ENCODE data around the gene PANK1. TPM values are rescaled to one million over a fixed set of nuclear protein-coding genes. Genes with fewer than 3 reads are reported as not detected.
A peak's percentile ranks its signal among the peaks of the same experiment; 100 is the strongest.

Gene PANK1
- total RNA-seq, 1 experiment from 2014 or later: 31.6 TPM

DNA sequence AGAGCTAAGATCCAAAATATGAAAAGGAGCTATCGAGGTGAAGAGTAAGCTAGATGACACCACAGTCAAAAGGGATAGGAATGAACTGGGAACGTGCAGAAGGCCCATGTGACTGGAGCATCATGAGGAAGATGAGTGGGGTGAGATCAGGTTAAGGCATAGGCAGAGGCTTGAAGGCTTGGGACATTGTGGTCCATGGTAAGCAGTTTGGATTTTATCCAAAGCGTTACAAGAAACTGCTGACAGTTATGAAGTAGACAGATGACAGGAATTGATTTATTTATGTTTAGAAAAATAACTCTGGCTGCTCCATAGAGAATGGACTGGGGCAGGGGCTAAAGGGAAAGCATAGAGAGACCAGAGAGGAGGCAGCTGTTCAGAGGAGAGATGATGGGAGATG, 18.1 kb upstream of the PANK1 start:
- no peak for DNase-seq
- Histone ChIP-seq H3K36me3 (replicated peaks; ENCODE audit: control insufficient read depth, insufficient read depth, low read length) (no peaks in the 10 kb centered on the region), H3K4me3 (ENCODE audit: insufficient read depth, low read depth, low read length) (no peak overlapping the region), H3K27me3 (ENCODE audit: control insufficient read depth, insufficient read depth, low read length) (no peaks in the 10 kb centered on the region)

DNA sequence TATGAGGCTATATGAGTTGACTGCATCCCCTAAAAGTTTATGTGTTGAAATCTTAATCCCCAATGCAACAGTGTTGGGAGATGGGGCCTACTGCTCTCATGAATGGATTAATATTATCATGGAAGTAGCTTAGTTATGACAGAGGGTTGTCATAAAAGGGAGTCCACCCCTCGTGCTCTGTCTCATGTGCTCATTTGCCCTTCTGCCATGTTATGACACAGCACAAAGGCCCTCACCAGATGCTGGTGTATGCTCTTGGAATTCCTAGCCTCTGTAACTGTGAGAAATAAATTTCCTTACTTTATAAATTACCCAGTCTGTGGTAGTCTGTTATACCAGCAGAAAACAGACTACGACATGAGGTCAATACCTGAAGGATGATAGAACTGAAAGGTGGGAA, 17.6 kb upstream of the PANK1 start:
- no peak for DNase-seq
- Histone ChIP-seq H3K27me3 (ENCODE audit: control insufficient read depth, insufficient read depth, low read length) (no peaks in the 10 kb centered on the region), H3K36me3 (replicated peaks; ENCODE audit: control insufficient read depth, insufficient read depth, low read length) (no peaks in the 10 kb centered on the region), H3K4me3 (ENCODE audit: insufficient read depth, low read depth, low read length) (no peak overlapping the region)

DNA sequence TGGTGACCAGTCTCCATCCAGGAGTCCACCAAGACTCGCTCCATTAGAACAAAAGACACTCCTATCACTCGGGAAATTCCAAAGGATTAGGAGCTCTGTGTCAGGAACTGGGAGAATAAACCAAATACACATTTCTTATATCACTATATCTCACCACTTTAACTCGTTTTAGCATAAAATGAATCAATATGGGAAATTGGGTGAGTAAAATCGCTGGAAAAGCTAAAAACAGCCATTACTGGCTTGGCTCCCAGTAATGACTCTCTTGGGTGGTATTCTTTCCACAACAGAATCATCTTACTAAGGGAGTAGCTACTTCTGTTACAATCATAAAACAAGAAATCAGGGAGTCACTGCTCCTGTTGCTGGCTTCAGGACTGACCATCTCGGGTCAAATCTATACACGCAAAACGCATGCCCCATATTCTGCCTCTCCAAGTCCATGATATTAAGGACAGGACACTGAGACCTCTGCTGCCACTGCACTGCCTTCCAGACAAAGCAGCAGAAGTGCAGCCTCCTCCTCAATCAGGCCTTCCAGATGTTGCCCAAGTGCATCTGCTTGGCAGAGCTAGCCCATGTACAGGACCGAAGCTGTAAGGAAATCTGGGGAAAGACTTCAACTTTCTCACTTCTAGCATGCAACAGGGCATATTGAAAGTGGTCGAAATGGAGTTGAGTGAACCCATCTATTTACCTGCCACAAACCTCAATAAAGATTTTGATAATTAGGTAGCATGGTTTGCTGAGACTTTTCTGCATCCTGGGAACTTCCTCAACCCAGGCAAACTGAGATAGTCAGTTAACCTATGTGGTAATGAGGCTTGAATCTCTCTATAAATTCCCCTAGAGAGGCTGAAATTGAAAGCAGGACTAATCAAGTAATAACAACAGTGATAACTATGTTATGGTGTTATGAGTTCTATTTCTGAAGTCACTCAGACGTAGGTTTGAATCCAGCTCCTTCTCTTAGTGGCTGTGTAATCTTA, 14.4 kb upstream of the PANK1 start:
- Histone ChIP-seq H3K4me3 (ENCODE audit: insufficient read depth, low read depth, low read length) (no peak overlapping the region), H3K27me3 (ENCODE audit: control insufficient read depth, insufficient read depth, low read length) (no peaks in the 10 kb centered on the region), H3K36me3 (replicated peaks; ENCODE audit: control insufficient read depth, insufficient read depth, low read length) (no peaks in the 10 kb centered on the region)
- no peak for DNase-seq

DNA sequence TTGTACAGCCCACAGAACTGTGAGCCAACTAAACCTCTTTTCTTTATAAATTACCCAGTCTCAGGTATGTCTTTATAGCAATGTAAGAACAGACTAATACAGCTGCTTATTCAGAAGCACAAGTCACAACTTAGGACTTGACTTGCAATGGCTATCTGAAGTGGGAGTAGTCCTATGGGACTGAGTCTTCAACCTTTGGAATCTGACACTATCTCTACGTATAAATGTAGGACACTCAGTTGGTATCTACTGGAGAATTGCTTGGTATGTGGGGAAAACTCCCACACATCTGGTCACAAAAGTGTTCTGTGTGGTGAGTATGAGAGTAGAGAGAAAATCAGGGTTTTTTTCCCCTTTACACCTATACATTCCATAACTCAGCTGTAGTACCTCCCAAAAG, 12.3 kb upstream of the PANK1 start:
- no peak for DNase-seq
- Histone ChIP-seq H3K4me3 (ENCODE audit: insufficient read depth, low read depth, low read length) (no peak overlapping the region), H3K27me3 (ENCODE audit: control insufficient read depth, insufficient read depth, low read length) (no peaks in the 10 kb centered on the region), H3K36me3 (replicated peaks; ENCODE audit: control insufficient read depth, insufficient read depth, low read length) (no peaks in the 10 kb centered on the region)

GRCh38 chr10:89655722-89656121, 10.7 kb upstream of the PANK1 start:
- Histone ChIP-seq H3K27me3 (ENCODE audit: control insufficient read depth, insufficient read depth, low read length) (no peaks in the 10 kb centered on the region), H3K4me3 (ENCODE audit: insufficient read depth, low read depth, low read length) (no peak overlapping the region), H3K36me3 (replicated peaks; ENCODE audit: control insufficient read depth, insufficient read depth, low read length) (no peaks in the 10 kb centered on the region)
- DNase-seq: no peak

DNA sequence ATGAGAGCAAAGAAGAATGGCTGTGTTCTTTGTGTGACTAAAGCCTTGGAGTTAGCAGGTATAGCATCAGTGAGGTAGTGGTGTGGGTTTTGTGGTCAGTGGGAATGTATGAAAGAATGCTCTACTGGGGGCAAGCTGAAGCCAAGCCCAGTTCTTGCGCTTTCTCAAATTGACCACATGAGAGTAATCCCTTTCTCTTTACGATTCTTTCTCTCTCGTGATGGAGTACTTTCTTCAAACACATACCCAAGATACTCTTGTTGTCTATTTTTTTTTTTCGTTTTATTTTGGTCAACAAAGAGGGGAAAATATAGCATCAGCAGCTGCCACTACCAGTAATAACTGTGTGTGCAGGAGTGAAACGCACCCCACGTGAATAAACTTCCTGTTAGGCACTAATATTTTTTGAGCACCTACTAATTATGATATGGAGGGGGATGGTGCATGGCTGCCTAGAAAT, 8.4 kb upstream of the PANK1 start:
- Histone ChIP-seq H3K27me3 (ENCODE audit: control insufficient read depth, insufficient read depth, low read length) (no peaks in the 10 kb centered on the region), H3K36me3 (replicated peaks; ENCODE audit: control insufficient read depth, insufficient read depth, low read length) (no peaks in the 10 kb centered on the region), H3K4me3 (ENCODE audit: insufficient read depth, low read depth, low read length) (no peak overlapping the region)
- no peak for DNase-seq

GRCh38 chr10:89652806-89653370, 7.8 kb upstream of the PANK1 start:
- Histone ChIP-seq H3K4me3 (ENCODE audit: insufficient read depth, low read depth, low read length) (no peak overlapping the region), H3K27me3 (ENCODE audit: control insufficient read depth, insufficient read depth, low read length) (no peaks in the 10 kb centered on the region), H3K36me3 (replicated peaks; ENCODE audit: control insufficient read depth, insufficient read depth, low read length) (no peaks in the 10 kb centered on the region)
- no peak for DNase-seq

DNA sequence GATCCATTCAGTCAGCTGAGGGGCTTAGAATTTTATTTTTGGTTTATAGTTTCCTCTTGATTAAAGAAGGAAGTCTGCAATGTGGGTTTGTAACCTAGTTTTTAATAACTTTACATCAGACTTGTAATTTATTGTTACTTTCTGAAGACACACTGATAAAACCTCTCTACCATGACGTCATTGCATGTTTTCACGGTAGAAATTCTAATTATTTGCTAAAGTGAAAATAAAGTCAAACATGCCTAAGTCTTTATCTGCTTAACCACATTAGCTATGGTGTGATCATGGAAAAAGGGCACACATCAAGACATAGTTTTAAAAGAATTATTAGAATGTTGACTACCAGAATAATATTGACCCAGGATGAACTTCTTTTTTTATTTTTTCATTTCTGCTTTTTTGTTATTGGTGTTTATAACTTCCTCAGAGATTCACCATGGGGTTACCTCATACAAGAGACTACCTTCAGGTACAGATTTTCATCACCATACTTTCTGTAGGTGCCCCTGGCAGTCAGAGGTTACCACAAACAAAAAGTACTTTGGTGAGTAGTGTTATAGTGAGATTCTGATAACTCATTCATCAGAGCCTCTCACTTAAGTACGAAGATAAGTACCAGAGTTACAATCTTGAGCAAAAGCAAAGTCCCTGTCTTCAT, 7.0 kb upstream of the PANK1 start:
- Histone ChIP-seq H3K4me3 (ENCODE audit: insufficient read depth, low read depth, low read length) (no peak overlapping the region), H3K27me3 (ENCODE audit: control insufficient read depth, insufficient read depth, low read length) (no peaks in the 10 kb centered on the region), H3K36me3 (replicated peaks; ENCODE audit: control insufficient read depth, insufficient read depth, low read length) (no peaks in the 10 kb centered on the region)
- no peak for DNase-seq

- DNase-seq: no peak
- Histone ChIP-seq H3K4me3 (ENCODE audit: insufficient read depth, low read depth, low read length) (no peak overlapping the region), H3K27me3 (ENCODE audit: control insufficient read depth, insufficient read depth, low read length) (no peaks in the 10 kb centered on the region), H3K36me3 (replicated peaks; ENCODE audit: control insufficient read depth, insufficient read depth, low read length) (no peaks in the 10 kb centered on the region)
Measured at GRCh38 chr10:89651205-89651915, 6.3 kb upstream of the PANK1 start.

DNA sequence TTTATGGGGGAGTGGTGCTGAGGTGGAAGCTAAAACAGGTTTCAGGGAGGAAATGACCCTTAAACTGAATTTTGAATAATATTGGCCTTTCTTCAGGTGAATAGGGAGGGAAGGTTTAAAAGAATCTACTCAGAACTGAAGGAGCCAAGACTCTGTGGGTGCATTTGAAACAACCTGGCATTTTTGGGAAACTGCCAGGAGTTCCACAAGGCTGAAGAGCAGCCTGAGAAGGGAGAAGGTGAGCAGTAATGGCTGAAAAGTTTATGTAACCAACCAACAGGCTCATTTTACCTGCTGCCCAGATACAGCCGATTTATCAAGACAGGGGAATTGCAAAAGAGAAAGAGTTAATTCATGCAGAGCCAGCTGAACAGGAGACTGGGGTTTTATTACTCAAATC, 4.0 kb upstream of the PANK1 start:
- Histone ChIP-seq H3K27me3 (ENCODE audit: control insufficient read depth, insufficient read depth, low read length) (no peaks in the 10 kb centered on the region), H3K4me3 (ENCODE audit: insufficient read depth, low read depth, low read length) (no peak overlapping the region), H3K36me3 (replicated peaks; ENCODE audit: control insufficient read depth, insufficient read depth, low read length) (no peaks in the 10 kb centered on the region)
- DNase-seq: no peak

DNA sequence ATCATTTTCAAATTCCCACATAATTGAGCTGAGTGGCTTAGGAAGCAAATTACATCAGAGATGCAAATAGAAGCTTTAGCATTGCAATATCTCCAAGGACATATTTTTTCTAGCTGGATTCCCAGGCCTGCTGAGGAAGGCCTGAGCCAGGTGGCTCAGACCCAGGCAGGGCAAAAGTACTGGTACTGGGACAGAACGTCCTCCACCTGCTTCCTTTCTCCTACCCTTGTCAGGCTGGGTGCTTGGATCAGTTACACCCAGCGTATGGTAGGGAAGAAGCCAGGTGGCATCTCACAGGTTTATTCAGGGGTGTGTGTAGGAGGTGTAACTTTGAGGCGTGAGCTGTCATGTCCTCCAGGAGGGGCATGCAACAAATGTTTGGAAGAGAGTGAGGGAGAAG, 3.0 kb upstream of the PANK1 start:
- Histone ChIP-seq H3K27me3 (ENCODE audit: control insufficient read depth, insufficient read depth, low read length) (no peaks in the 10 kb centered on the region), H3K36me3 (replicated peaks; ENCODE audit: control insufficient read depth, insufficient read depth, low read length) (no peaks in the 10 kb centered on the region), H3K4me3 (ENCODE audit: insufficient read depth, low read depth, low read length) (no peak overlapping the region)
- no peak for DNase-seq

- H3K4me3 ChIP-seq (ENCODE audit: insufficient read depth, low read depth, low read length): no peak overlapping the region
- no peak for DNase-seq
- H3K27me3 ChIP-seq (ENCODE audit: control insufficient read depth, insufficient read depth, low read length): no peaks in the 10 kb centered on the region
- H3K36me3 ChIP-seq (replicated peaks; ENCODE audit: control insufficient read depth, insufficient read depth, low read length): no peaks in the 10 kb centered on the region
Measured at GRCh38 chr10:89646889-89647657, 2.0 kb upstream of the PANK1 start.

DNA sequence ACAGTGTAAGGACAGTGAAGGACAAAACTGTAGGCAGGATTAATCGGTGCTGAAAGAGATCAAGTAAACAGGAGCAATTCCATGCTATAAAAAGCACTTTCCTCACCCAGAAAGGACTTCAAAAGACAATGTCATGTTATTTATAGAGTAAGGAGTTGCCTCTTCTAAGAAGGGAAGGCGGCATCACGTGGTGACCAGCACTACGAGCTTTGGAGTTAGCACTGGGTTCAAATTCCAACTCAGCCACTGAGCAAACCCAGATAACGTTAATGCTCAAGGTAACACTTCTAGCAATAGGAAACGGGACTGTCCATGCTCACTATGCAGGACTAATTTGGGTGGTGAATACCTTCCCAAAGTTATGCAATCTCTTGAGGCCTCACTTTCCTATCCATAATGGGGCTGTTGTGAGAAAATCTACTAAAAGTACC, 715 bp upstream of the PANK1 start:
- Histone ChIP-seq H3K4me3 (ENCODE audit: insufficient read depth, low read depth, low read length) (peak overlapping the region; percentile 83), H3K27me3 (ENCODE audit: control insufficient read depth, insufficient read depth, low read length) (no peaks in the 10 kb centered on the region), H3K36me3 (replicated peaks; ENCODE audit: control insufficient read depth, insufficient read depth, low read length) (no peaks in the 10 kb centered on the region)
- no peak for DNase-seq

DNA sequence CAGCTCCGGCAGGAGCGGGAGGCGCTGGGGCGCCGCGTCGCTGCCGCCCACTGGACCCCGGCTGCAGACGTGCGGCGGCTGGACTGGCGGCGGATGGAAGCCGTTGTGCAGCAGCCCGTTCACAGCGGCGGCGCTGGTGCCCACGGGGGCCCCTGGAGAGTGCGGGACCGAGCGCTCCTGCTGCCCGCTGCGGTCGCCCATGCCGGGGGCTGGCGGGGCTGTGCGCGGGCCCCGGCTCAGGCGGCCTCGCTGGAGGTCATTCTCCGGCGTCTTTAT, 413 bp downstream of the PANK1 start:
- DNase-seq: no peak

More for the DNA sequence above, 413 bp downstream of the PANK1 start:
- H3K27me3 ChIP-seq (ENCODE audit: control insufficient read depth, insufficient read depth, low read length): no peaks in the 10 kb centered on the region
- no peaks in the 10 kb centered on the region for H3K36me3 ChIP-seq (replicated peaks; ENCODE audit: control insufficient read depth, insufficient read depth, low read length)
- H3K4me3 ChIP-seq (ENCODE audit: insufficient read depth, low read depth, low read length): peak overlapping the region; percentile 83

All from H7 (cell line).